H1 (cell line): ENCODE data around the gene NET1. TPM values are rescaled to one million over a fixed set of nuclear protein-coding genes. Genes with fewer than 3 reads are reported as not detected.

Source experiments
- ATF2 ChIP-seq: IDR thresholded peaks from 2 replicates; pipeline ENCODE4 v1.6.1; 2012; ENCODE audit warnings: low read length, inconsistent platforms
- KDM1A ChIP-seq: fragments of 200-600, 300-600 bp; sonication (generic); IDR thresholded peaks from 2 replicates; pipeline ENCODE4 v1.7.1; 2016; ENCODE audit warnings: mild to moderate bottlenecking, low read length, borderline replicate concordance
- RXRA ChIP-seq: IDR thresholded peaks from 2 replicates; pipeline ENCODE4 v1.6.1; 2011; ENCODE audit warnings: low read depth, mild to moderate bottlenecking, low read length, moderate library complexity; ENCODE audit not compliant: insufficient read depth
- SRF ChIP-seq: IDR thresholded peaks from 2 replicates; pipeline ENCODE4 v1.6.1; 2011; ENCODE audit warnings: mild to moderate bottlenecking, low read depth, low read length, moderate library complexity
- TBP ChIP-seq: IDR thresholded peaks from 2 replicates; pipeline ENCODE4 v1.6.1; 2011; ENCODE audit warnings: low read depth, low read length, improper control_type of control experiment
- polyA plus RNA-seq, 7 experiments: library from polyadenylated mRNA; depleted of rRNA in 3 of 7; stranded (reverse) in 5 of 7; unstranded in 2 of 7; fragments of >200 nt in 5 of 7; fragments of 200-250 nt in 2 of 7; gene quantifications; 1 replicate in 5 of 7; 2 replicates in 1 of 7; 4 replicates in 1 of 7; pipeline versions ENCODE4 v1.2.1 to v1.2.3, GENCODE V29; 2011 to 2013; ENCODE audit warnings: missing spikeins in 2 of 7, mixed read lengths in 2 of 7
- total RNA-seq: library from RNA; stranded (reverse); fragmentation: NEBNext Ultra II Directional; extraction: Animal tissue kit (Norgen Biotek cat#: 25700); gene quantifications from 2 replicates; pipeline ENCODE4 v1.2.1, GENCODE V29; 2021

The NET1 gene
- total and polyA plus RNA-seq, 2 of the 8 experiments (the other 6 are each of a cell fraction or from before 2014, with no cell fraction given) = 21.5 to 117 TPM

- TF ChIP-seq SRF = no peak
- TF ChIP-seq ATF2 = no peak
- TF ChIP-seq TBP = no peak
- TF ChIP-seq RXRA = no peak
- no peak for TF ChIP-seq KDM1A
Observed at GRCh38 chr10:5506751-5507648, 94.6 kb downstream of the NET1 start (continued).
